ENCODE data around the gene IL20.

The IL20 gene

DNA sequence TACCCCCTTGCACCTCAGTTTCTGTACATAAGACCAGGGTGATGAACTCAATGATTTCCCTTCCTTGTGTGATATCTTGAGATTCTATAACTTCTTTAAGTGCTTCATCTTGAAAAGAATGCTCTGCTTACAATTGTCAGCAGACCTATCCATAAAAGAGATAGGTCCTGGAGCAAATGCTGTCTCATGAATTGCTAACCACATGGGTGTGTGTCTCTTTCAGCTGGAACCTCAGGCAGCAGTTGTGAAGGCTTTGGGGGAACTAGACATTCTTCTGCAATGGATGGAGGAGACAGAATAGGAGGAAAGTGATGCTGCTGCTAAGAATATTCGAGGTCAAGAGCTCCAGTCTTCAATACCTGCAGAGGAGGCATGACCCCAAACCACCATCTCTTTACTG lies 2.8 kb downstream of the IL20 start:
- no peak for FAIRE-seq
- DNase-seq (ENCODE audit: insufficient read length, low spot score): no peak
- TF ChIP-seq POU2F2 (IDR thresholded peaks at IDR 0.05; ENCODE audit: low read depth, low read length) (no peak), TAF1 (IDR thresholded peaks at IDR 0.05; ENCODE audit: low read depth, low read length) (no peak), POLR2AphosphoS5 (IDR thresholded peaks at IDR 0.05; ENCODE audit: low read depth, low read length) (no peak), PAX5 (IDR thresholded peaks at IDR 0.05; ENCODE audit: insufficient read depth, low read length, severe bottlenecking) (no peak), SPI1 (IDR thresholded peaks at IDR 0.05; ENCODE audit: low read depth, low read length) (no peak), POLR2A (IDR thresholded peaks at IDR 0.05; ENCODE audit: low read depth, low read length) (no peak)

DNA sequence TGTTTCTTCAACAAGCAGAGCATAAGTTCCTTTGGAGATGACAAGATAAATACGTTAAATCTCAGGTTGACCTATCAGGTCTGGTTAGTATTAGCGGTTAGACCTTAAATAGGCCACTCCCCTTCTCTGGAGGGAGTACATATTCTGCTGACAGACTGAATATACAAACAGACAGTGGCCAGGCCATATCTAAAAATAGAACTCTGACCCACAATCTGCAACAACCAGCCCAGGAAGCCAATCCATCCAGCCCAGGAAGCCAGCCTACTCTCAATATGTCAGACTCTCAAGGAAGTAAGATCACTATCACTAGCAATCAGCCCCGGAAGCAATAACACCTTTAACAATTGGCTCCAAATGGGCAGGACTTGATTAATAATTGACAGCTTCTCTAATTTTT lies 6.7 kb downstream of the IL20 start:
- no peak for TF ChIP-seq POLR2AphosphoS5 (IDR thresholded peaks at IDR 0.05; ENCODE audit: low read depth, low read length)
- no peak for TF ChIP-seq SPI1 (IDR thresholded peaks at IDR 0.05; ENCODE audit: low read depth, low read length)
- TF ChIP-seq POU2F2 (IDR thresholded peaks at IDR 0.05; ENCODE audit: low read depth, low read length): no peak
- no peak for TF ChIP-seq PAX5 (IDR thresholded peaks at IDR 0.05; ENCODE audit: insufficient read depth, low read length, severe bottlenecking)
- TF ChIP-seq POLR2A (IDR thresholded peaks at IDR 0.05; ENCODE audit: low read depth, low read length): no peak
- no peak for TF ChIP-seq TAF1 (IDR thresholded peaks at IDR 0.05; ENCODE audit: low read depth, low read length)
- FAIRE-seq: no peak
- DNase-seq (ENCODE audit: insufficient read length, low spot score): no peak

DNA sequence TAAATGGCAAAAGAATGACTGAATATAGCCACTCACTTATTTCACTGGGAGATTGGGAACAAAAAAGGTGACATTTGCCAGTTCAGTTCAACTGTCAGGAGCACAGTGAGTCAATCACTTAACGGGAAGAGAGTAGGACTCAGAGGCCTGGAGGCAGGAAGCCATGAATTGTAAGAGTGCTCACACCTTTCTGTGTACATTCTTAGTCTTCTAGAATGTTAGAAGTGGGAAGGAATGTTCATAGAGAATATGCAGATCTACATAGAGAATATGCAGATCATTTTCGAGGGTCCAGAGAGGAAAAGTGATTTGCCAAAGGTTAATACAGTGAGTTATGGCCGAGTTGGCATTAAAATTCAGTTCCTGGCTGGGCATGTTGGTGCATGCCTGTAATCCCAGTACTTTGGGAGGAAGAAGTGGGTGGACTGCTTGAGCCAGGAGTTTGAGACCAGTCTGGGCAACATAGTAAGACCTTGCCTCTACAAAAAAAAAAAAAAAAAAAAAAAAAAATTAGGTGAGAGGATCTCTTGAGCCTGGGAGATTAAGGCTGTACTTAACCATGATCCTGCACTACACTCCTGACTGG lies 8.3 kb downstream of the IL20 start:
- FAIRE-seq: no peak
- TF ChIP-seq TAF1 (IDR thresholded peaks at IDR 0.05; ENCODE audit: low read depth, low read length) (no peak), POLR2AphosphoS5 (IDR thresholded peaks at IDR 0.05; ENCODE audit: low read depth, low read length) (no peak), PAX5 (IDR thresholded peaks at IDR 0.05; ENCODE audit: insufficient read depth, low read length, severe bottlenecking) (no peak)

DNA sequence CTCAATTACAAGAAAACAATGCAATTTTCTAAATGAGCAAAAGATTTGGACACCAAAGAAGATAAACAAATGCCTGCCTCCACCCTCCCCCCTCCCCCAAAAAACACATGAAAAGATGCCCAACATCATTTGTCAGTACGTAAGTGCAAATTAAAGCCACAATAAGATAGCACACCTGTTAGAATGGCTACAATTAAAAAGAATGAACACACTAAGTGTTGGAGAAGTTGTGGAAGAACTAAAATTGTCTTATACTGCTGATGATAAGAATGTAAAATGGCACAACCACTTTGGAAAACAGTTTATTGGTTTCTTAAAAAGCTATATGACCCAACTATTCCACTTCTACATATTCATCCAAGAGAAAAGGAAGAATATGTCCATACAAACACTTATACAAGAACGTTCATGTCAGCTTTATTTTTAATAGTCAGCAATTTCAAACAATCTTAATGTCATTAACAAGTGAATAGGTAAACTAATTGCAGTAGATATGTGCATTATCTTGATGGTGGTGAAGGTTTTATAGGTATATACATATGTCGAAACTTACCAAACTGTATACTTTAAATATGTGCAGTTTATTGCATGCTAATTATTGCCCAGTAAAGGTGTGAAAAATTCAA lies 10.4 kb downstream of the IL20 start:
- DNase-seq (ENCODE audit: insufficient read length, low spot score) (no peak), FAIRE-seq (no peak)

More for the DNA sequence above, 8.3 kb downstream of the IL20 start:
- no peak for DNase-seq (ENCODE audit: insufficient read length, low spot score)

DNA sequence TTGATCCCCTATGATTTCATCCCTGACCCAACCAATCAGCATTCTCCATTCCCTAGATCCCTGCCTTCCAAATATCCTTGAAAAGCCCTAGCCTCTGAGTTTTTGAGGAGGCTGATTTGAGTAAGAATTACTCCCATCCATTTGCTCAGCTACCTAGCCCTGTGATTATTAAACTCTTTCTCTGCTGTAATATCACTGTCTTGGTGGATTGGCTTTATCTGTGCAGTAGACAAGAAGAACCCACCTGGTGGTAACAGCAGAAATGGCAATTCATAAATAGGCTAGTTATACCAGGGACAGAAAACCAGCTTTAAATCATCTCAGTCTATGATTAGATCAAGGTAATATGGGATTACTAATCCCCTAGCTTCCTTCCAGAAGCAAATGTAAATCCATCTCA lies 13.0 kb downstream of the IL20 start:
- DNase-seq (ENCODE audit: insufficient read length, low spot score) (no peak), FAIRE-seq (no peak)
- no peak for TF ChIP-seq SPI1 (IDR thresholded peaks at IDR 0.05; ENCODE audit: low read depth, low read length)
- no peak for TF ChIP-seq POLR2AphosphoS5 (IDR thresholded peaks at IDR 0.05; ENCODE audit: low read depth, low read length)
- no peak for TF ChIP-seq POLR2A (IDR thresholded peaks at IDR 0.05; ENCODE audit: low read depth, low read length)
- no peak for TF ChIP-seq TAF1 (IDR thresholded peaks at IDR 0.05; ENCODE audit: low read depth, low read length)
- TF ChIP-seq PAX5 (IDR thresholded peaks at IDR 0.05; ENCODE audit: insufficient read depth, low read length, severe bottlenecking): no peak
- TF ChIP-seq POU2F2 (IDR thresholded peaks at IDR 0.05; ENCODE audit: low read depth, low read length): no peak

More for the DNA sequence above, 10.4 kb downstream of the IL20 start:
- no peak for TF ChIP-seq POLR2AphosphoS5 (IDR thresholded peaks at IDR 0.05; ENCODE audit: low read depth, low read length)
- TF ChIP-seq TAF1 (IDR thresholded peaks at IDR 0.05; ENCODE audit: low read depth, low read length): no peak
- TF ChIP-seq PAX5 (IDR thresholded peaks at IDR 0.05; ENCODE audit: insufficient read depth, low read length, severe bottlenecking): no peak
- TF ChIP-seq POU2F2 (IDR thresholded peaks at IDR 0.05; ENCODE audit: low read depth, low read length): no peak
- no peak for TF ChIP-seq POLR2A (IDR thresholded peaks at IDR 0.05; ENCODE audit: low read depth, low read length)
- no peak for TF ChIP-seq SPI1 (IDR thresholded peaks at IDR 0.05; ENCODE audit: low read depth, low read length)

DNA sequence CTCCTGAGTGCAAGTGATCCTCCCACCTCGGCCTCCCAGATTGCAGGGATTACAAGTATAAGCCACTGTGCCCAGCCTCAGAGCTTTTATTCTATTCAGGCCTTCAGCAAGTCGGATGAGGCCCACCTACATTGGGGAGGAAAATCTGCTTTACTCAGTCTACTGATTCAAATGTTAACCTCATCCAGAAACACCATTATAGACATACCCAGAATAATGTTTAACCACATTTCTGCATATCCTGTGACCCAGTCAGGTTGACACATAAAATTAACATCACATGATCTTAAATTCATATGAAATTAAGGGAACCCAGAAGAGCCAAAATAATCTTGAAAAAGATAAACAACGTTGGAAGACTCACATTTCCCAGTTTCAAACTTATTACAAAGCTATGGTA lies 14.9 kb downstream of the IL20 start:
- DNase-seq (ENCODE audit: insufficient read length, low spot score) (no peak), FAIRE-seq (no peak)
- TF ChIP-seq POLR2A (IDR thresholded peaks at IDR 0.05; ENCODE audit: low read depth, low read length): no peak
- TF ChIP-seq PAX5 (IDR thresholded peaks at IDR 0.05; ENCODE audit: insufficient read depth, low read length, severe bottlenecking): no peak
- no peak for TF ChIP-seq POLR2AphosphoS5 (IDR thresholded peaks at IDR 0.05; ENCODE audit: low read depth, low read length)
- TF ChIP-seq SPI1 (IDR thresholded peaks at IDR 0.05; ENCODE audit: low read depth, low read length): no peak
- TF ChIP-seq POU2F2 (IDR thresholded peaks at IDR 0.05; ENCODE audit: low read depth, low read length): no peak
- TF ChIP-seq TAF1 (IDR thresholded peaks at IDR 0.05; ENCODE audit: low read depth, low read length): no peak

DNA sequence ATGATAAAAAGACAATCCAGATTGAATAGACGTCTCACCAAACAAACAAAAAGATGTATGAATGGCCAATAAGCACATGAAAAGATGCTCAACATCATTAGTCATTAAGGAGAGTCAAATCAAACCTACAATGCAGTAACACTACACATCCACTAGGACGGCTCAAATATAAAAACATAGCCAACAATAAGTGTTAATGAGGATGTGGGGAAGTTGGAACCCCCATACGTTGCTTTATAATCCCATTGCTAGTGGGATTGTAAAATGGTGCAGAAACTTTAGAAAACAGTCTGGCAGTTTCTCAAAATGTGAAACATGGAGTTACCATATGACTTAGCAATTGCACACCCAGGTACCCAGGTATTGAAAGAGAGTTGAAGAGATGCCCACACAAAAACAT lies 17.1 kb downstream of the IL20 start:
- FAIRE-seq (no peak), DNase-seq (ENCODE audit: insufficient read length, low spot score) (no peak)
- TF ChIP-seq TAF1 (IDR thresholded peaks at IDR 0.05; ENCODE audit: low read depth, low read length) (no peak), POU2F2 (IDR thresholded peaks at IDR 0.05; ENCODE audit: low read depth, low read length) (no peak), POLR2AphosphoS5 (IDR thresholded peaks at IDR 0.05; ENCODE audit: low read depth, low read length) (no peak), POLR2A (IDR thresholded peaks at IDR 0.05; ENCODE audit: low read depth, low read length) (no peak), SPI1 (IDR thresholded peaks at IDR 0.05; ENCODE audit: low read depth, low read length) (no peak), PAX5 (IDR thresholded peaks at IDR 0.05; ENCODE audit: insufficient read depth, low read length, severe bottlenecking) (no peak)

DNA sequence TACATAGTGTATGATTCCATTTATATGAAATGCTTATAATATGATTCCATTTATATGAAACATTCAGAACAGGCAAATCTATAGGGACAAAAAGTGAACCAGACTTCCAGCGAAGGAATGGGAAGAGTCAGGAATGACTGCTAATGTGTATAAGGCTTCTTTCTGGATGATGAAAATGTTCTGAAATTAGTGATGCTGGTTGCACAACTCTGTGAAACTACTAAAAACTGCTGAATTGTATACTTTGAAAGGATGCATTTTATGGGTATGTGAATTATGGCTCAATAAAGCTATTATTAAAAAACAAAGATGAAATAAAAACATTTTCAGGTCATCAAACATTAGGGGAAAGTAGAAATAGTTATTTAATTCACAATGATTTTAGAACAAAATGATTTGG lies 17.7 kb downstream of the IL20 start:
- TF ChIP-seq POLR2A (IDR thresholded peaks at IDR 0.05; ENCODE audit: low read depth, low read length) (no peak), POU2F2 (IDR thresholded peaks at IDR 0.05; ENCODE audit: low read depth, low read length) (no peak), POLR2AphosphoS5 (IDR thresholded peaks at IDR 0.05; ENCODE audit: low read depth, low read length) (no peak)
- DNase-seq (ENCODE audit: insufficient read length, low spot score) (no peak), FAIRE-seq (no peak)

DNA sequence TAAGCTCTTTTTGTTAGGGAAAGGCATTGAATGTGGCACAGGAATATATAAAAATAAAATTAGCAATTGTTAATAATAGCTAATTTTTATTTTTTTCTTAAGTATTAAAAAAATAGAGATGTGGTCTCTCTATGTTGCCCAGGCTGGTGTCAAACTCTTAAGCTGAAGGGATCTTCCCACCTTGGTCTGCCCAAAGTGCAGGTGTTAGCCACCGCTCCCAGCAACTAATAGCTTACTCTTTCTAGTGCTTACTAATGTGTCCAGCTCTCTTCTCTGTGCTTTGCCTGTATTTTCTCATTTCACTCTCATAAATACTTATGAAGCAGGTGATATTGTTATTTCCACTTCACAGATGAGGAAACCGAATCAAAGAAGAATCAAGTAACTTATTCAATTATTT lies 18.5 kb downstream of the IL20 start:
- TF ChIP-seq PAX5 (IDR thresholded peaks at IDR 0.05; ENCODE audit: insufficient read depth, low read length, severe bottlenecking): no peak
- TF ChIP-seq TAF1 (IDR thresholded peaks at IDR 0.05; ENCODE audit: low read depth, low read length): no peak
- TF ChIP-seq POLR2AphosphoS5 (IDR thresholded peaks at IDR 0.05; ENCODE audit: low read depth, low read length): no peak
- TF ChIP-seq POLR2A (IDR thresholded peaks at IDR 0.05; ENCODE audit: low read depth, low read length): no peak
- no peak for TF ChIP-seq POU2F2 (IDR thresholded peaks at IDR 0.05; ENCODE audit: low read depth, low read length)
- no peak for TF ChIP-seq SPI1 (IDR thresholded peaks at IDR 0.05; ENCODE audit: low read depth, low read length)
- FAIRE-seq (no peak), DNase-seq (ENCODE audit: insufficient read length, low spot score) (no peak)

Data from GM12891 (cell line).